Sigmoid colon (tissue), 4 donors: Measurements from ENCODE around the gene MBNL1.

Experiments used
- EP300 ChIP-seq, 4 donors: sonication (generic); formaldehyde crosslinking; IDR thresholded peaks; one replicate each; pipeline ENCODE4 v1.6.1; 2017; ENCODE audit warnings: antibody characterized with exemption in 4 of 4
- POLR2A ChIP-seq, 2 donors: fragments of 450-650 bp; IDR thresholded peaks; one replicate each; pipeline ENCODE4 v1.6.1; 2016; ENCODE audit warnings: antibody characterized with exemption in 2 of 2, mild to moderate bottlenecking in 2 of 2, moderate library complexity in 2 of 2
- TF ChIP-seq, protein P1 (sequence below), 4 experiments: fragments of 450-650 bp in 3 of 4; fragments of 200-600 bp in 1 of 4; IDR thresholded peaks; one replicate each; pipeline ENCODE4 v1.5.1; 2016 to 2019; ENCODE audit warnings: antibody characterized with exemption in 4 of 4, mild to moderate bottlenecking in 3 of 4, moderate library complexity in 2 of 4

DNA sequence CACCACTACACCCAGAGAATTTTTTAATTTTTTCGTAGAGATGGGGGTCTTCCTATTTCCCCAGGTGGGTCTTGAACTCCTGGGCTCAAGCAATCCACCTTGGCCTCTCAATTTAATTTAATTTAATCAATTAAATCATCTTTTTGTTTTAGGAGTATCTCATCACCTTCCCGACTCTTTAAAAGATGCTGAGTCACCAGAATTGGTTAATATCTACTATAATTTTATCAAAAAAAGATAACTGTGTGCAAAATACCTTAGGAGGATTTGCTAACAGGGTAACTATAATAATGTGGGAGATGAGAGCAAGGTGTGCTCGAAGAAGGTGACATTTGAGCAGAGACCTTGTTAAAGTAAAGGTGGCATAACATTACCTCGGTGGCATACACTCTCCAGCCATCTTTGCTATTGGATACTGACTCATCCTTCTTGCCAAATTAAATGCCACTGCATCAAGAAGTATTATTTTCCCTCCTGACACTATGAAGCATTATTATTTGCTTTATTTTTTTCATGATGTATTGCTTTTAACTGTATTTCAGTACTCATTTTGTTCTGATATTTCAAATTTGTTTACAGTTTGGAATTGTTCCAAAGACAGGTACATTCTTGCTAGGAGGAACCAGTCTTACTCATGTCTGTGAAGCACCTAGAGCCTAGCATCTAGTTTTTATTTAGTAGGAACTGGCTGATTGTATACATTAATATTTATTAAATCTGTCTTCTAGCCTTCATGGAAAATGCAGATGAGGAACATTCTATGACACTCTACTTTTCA, 200.7 kb downstream of the MBNL1 start:
- TF ChIP-seq, protein P1, sequence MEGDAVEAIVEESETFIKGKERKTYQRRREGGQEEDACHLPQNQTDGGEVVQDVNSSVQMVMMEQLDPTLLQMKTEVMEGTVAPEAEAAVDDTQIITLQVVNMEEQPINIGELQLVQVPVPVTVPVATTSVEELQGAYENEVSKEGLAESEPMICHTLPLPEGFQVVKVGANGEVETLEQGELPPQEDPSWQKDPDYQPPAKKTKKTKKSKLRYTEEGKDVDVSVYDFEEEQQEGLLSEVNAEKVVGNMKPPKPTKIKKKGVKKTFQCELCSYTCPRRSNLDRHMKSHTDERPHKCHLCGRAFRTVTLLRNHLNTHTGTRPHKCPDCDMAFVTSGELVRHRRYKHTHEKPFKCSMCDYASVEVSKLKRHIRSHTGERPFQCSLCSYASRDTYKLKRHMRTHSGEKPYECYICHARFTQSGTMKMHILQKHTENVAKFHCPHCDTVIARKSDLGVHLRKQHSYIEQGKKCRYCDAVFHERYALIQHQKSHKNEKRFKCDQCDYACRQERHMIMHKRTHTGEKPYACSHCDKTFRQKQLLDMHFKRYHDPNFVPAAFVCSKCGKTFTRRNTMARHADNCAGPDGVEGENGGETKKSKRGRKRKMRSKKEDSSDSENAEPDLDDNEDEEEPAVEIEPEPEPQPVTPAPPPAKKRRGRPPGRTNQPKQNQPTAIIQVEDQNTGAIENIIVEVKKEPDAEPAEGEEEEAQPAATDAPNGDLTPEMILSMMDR (IDR thresholded peaks at IDR 0.05): no peak
- no peak for TF ChIP-seq EP300 (IDR thresholded peaks at IDR 0.05)
- TF ChIP-seq POLR2A (IDR thresholded peaks at IDR 0.05): no peak
